PC-9 (cell line): ENCODE results near the gene TTL.

Experiments used
- CTCF ChIP-seq: fragments of 200-600 bp; sonication (generic); conservative IDR thresholded peaks from 2 replicates; pipeline ENCODE4 v1.6.1; 2017; ENCODE audit warnings: mixed run types, antibody characterized with exemption, mild to moderate bottlenecking, moderate library complexity
- EZH2 ChIP-seq: fragments of 200-600 bp; sonication (generic); IDR thresholded peaks from 2 replicates; pipeline ENCODE4 v1.8.0; 2017; ENCODE audit warnings: antibody characterized with exemption, low read depth

DNA sequence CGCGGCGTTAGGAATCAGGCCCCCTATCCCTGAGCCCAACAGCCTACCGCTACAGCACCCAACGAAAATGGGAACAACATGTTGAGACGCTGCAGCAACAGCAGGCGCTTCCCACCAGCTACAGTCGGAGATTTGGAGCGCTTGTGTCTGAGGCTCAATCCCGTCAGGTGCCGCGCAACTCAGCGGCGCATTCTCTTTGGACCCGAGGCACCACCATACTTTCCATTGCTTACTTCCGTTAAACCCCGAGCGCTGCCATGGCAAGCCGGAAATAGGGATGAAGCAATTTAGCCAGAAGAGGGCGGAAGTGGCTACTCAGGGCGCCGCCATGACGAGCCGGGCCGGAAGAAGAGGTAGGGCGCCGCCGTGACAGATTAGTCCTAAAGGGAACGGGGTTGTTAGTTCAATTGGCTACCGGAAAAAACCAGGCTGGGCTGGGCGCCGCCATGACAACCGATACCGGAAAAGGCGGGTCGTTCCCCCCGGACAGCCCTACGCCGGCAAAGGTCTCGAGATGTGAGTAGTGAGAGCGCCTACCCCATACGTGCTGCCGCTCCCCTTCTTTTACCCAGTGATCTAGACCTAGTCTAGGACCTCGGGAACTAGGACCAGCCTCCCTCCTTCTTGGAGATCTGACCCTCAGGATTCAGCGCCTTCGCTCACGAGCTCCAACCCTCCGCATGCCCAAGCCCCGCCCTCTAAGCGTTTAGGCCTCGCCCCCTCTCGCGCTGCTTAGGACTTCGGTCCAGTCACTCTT, 102.4 kb downstream of the TTL start, which contains the start of gene CHCHD5:
- TF ChIP-seq CTCF (no peak; the same call in 1 of the 2 replicates), EZH2 (no peak)
